Heart left ventricle (tissue), 16 donors: ENCODE measurements around the gene SCAF8. TPM values are rescaled to one million over a fixed set of nuclear protein-coding genes. Genes with fewer than 3 reads are reported as not detected.

Source experiments
- ATAC-seq, 4 donors: fragments of 200-7000 bp; cut with Tn5 transposase; one replicate each; pipeline ENCODE4 v1.9.1; 2020 to 2022; ENCODE audit warnings: moderate library complexity in 4 of 4, mild to moderate bottlenecking in 3 of 4, moderate number of reproducible peaks in 1 of 4
- DNase-seq, 5 donors: peaks; one replicate each; pipeline ENCODE4 v3.0.0-alpha.2; 2020
- H3K27ac ChIP-seq, 12 donors: fragments of 200-600 bp; sonication (generic) in 4 of 12; one replicate each; pipeline versions ENCODE4 v1.5.0 to v1.8.0; 2016 to 2022; ENCODE audit warnings: mild to moderate bottlenecking in 2 of 12
- H3K27me3 ChIP-seq, 9 donors: fragments of 200-600 bp; sonication (generic) in 2 of 9; one replicate each; pipeline versions ENCODE4 v1.5.1 to v1.8.0; 2016 to 2022; ENCODE audit warnings: mild to moderate bottlenecking in 3 of 9
- H3K36me3 ChIP-seq, 9 donors: fragments of 200-600 bp; sonication (generic) in 2 of 9; one replicate each; pipeline versions ENCODE4 v1.5.0 to v1.8.0; 2018 to 2022; ENCODE audit warnings: mild to moderate bottlenecking in 2 of 9
- H3K4me1 ChIP-seq, 12 donors: fragments of 200-600 bp; sonication (generic) in 4 of 12; one replicate each; pipeline versions ENCODE4 v1.5.0 to v1.8.0; 2016 to 2022; ENCODE audit warnings: mild to moderate bottlenecking in 3 of 12
- H3K4me3 ChIP-seq, 12 donors: fragments of 200-600 bp; sonication (generic) in 4 of 12; one replicate each; pipeline versions ENCODE4 v1.5.0 to v1.8.0; 2017 to 2022; ENCODE audit warnings: mild to moderate bottlenecking in 9 of 12, moderate library complexity in 4 of 12
- H3K9me3 ChIP-seq, 12 donors: fragments of 200-600 bp; sonication (generic) in 4 of 12; one replicate each; pipeline versions ENCODE4 v1.5.0 to v1.8.0; 2016 to 2022; ENCODE audit warnings: mild to moderate bottlenecking in 1 of 12
- POLR2A ChIP-seq, 2 donors: fragments of 450-650 bp; IDR thresholded peaks; one replicate each; pipeline ENCODE4 v1.6.1; 2017; ENCODE audit warnings: antibody characterized with exemption in 2 of 2, mild to moderate bottlenecking in 2 of 2, moderate library complexity in 2 of 2
- WGBS, 4 donors: extraction: QIAGEN DNeasy Blood & Tissue Kit in 2 of 4; methylation state at CpG; one replicate each; pipeline versions ENCODE4 v1.1.5 to v1.1.7; 2013 to 2018; 5-methylcytosine and 5-hydroxymethylcytosine counted together
- intact Hi-C, 10 donors: fragments of 100-400 bp; cut with DNase I; formaldehyde crosslinking; loops; one replicate each; pipeline versions ENCODE4 v1.11.1 to v1.14.2; 2022
- polyA plus RNA-seq, 2 donors: library from polyadenylated mRNA; stranded (reverse); fragments of 200-250 nt; gene quantifications; one replicate each; pipeline ENCODE4 v1.2.3, GENCODE V29; 2013
- total RNA-seq, 9 donors: library from RNA; depleted of rRNA in 2 of 9; stranded (reverse); fragments of >200 nt in 2 of 9; fragmentation: NEBNext Ultra II Directional in 3 of 9; extraction: Animal tissue kit (Norgen Biotek cat#: 25700) in 3 of 9; gene quantifications; one replicate each; pipeline versions ENCODE4 v1.1.0 to v1.2.4, GENCODE V29; 2016 to 2023
- TF ChIP-seq, protein P1 (sequence below), 12 donors: fragments of 200-600 bp; sonication (generic) in 4 of 12; IDR thresholded peaks; one replicate each; pipeline versions ENCODE4 v1.5.0 to v1.8.0; 2018 to 2022; ENCODE audit warnings: antibody characterized with exemption in 12 of 12, mild to moderate bottlenecking in 5 of 12
- donor health status: ischemic (EF 13 %, LVEDD 7.1; RV severe dilation, severe dysfunction).
- donor health status: healthy with polysubstance abuse.
- donor health status: DM: no; HTN: yes; CAD: no.
- donor health status: DM: no; HTN: no; CAD: no.
- donor health status: ischemic (EF 25% LVEDD 6.9; RV normal size, moderate dysfunction).
- donor health status: ischemic (EF 25% LVEDD 5.7; RV mildly dilated, moderate dysfunction).
- donor health status: healthy.
- donor health status: DM: yes; HTN: yes; CAD: no.
- donor health status: ischemic (EF 35%, LVEDD 5.7; RV mildly dilated, moderate dysfunction).
- donor health status: nonischemic (EF 11% LVEDD 7.7; RV severe dilation, severe dysfunction).
- donor health status: DM: yes; HTN: yes; CAD: no.
- donor health status: PGD.
- donor health status: ischemic (EF 29% LVEDD 5.4; RV normal size, mild dysfunction).
- donor health status: nonischemic (EF 23%, LVEDD 6.1; RV moderate dilation, normal function).

Gene SCAF8
- total and polyA plus RNA-seq, 11 donors = 10.5 to 83.5 (median 63.5) TPM

DNA sequence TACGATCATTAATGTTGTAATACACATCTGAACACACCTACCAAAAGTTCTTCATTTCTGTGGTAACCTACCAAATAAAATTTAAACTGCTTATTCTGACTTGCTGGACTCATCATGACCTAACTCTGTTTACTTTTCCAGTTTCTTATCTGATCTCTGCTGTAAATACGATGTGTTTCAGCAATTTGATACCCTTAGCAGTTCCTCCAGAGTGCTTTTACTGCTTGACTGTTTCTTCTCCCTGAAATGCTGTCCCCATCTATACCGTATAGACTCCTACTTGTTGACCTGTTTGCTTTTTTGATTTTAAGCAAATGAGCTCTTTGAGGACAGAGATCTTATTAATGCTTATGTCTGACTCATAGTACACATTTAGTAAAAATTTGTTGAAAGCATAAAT is 119.5 kb downstream of the SCAF8 start:
- Histone ChIP-seq H3K27ac (no peak overlapping the region), H3K4me1 (peaks cover 0 to 18% (median 3%) of the 10 kb centered on the region in 12 donors), H3K4me3 (no peak overlapping the region), H3K27me3 (no peaks in the 10 kb centered on the region), H3K36me3 (no peaks in the 10 kb centered on the region), H3K9me3 (peaks cover 0 to 8% (median 0%) of the 10 kb centered on the region in 12 donors)
- TF ChIP-seq, protein P1, sequence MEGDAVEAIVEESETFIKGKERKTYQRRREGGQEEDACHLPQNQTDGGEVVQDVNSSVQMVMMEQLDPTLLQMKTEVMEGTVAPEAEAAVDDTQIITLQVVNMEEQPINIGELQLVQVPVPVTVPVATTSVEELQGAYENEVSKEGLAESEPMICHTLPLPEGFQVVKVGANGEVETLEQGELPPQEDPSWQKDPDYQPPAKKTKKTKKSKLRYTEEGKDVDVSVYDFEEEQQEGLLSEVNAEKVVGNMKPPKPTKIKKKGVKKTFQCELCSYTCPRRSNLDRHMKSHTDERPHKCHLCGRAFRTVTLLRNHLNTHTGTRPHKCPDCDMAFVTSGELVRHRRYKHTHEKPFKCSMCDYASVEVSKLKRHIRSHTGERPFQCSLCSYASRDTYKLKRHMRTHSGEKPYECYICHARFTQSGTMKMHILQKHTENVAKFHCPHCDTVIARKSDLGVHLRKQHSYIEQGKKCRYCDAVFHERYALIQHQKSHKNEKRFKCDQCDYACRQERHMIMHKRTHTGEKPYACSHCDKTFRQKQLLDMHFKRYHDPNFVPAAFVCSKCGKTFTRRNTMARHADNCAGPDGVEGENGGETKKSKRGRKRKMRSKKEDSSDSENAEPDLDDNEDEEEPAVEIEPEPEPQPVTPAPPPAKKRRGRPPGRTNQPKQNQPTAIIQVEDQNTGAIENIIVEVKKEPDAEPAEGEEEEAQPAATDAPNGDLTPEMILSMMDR (IDR thresholded peaks at IDR 0.05) = no peak
- no peak for TF ChIP-seq POLR2A (IDR thresholded peaks at IDR 0.05)
- ATAC-seq = no peak
- 73 to 82% (median 77%) methylated on average over 3 of the region's 3 CpGs for WGBS, 4 donors
- intact Hi-C loops = no loop called here
- DNase-seq = no peak

DNA sequence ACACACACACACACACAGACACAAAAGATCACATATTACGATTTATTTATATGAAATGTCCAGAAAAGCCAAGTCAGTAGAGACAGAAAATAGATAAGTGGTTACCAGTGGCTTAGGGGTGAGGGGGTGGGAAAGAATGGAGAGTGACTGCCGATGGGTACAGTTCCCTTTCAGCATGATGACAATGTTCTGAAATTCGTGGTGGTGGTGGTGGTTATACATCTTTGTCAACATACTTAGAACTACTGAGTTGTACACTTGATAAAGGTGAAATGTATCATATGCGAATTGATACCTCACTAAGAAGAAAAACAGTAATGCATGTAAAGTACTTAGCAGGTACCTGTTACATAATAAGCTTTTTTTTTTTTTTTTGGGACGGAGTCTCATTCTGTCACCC is 124.3 kb downstream of the SCAF8 start:
- peaks cover 0 to 10% (median 0%) of the 10 kb centered on the region in 9 donors for H3K36me3 ChIP-seq
- no peaks in the 10 kb centered on the region for H3K27me3 ChIP-seq
- TF ChIP-seq, protein P1 (IDR thresholded peaks at IDR 0.05) = no peak
- no peak for TF ChIP-seq POLR2A (IDR thresholded peaks at IDR 0.05)
- no peak for DNase-seq
- no peak for ATAC-seq
- peaks cover 0 to 6% (median 0%) of the 10 kb centered on the region in 12 donors for H3K4me1 ChIP-seq
- H3K9me3 ChIP-seq = no peaks in the 10 kb centered on the region
- H3K27ac ChIP-seq = no peak overlapping the region
- no peak overlapping the region for H3K4me3 ChIP-seq
- WGBS, 4 donors = 94 to 98% (median 95%) methylated on average over 5 of the region's 5 CpGs
- intact Hi-C loops = no loop called here

DNA sequence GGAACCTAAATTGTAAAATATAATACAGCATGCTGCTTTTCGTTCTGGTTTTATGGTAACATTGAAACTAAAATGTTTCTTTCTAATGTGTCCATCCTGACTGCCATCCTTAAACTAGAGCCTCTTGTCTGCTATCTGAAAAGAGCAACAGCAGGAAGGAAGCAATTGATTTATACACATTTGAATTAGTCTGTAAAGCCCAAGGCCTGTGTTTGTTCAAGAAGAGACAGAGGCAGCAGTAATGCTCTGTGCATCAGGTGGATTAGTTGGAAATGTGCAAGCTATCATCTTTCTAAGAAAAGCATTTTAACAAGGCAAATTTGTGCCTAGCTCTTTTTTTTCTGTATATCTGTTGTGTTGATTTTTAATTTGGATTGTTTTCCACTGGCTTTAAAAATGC is 128.6 kb downstream of the SCAF8 start:
- TF ChIP-seq, protein P1 (IDR thresholded peaks at IDR 0.05) = no peak
- no peak for TF ChIP-seq POLR2A (IDR thresholded peaks at IDR 0.05)
- ATAC-seq (no peak), DNase-seq (no peak)
- Histone ChIP-seq H3K27me3 (no peaks in the 10 kb centered on the region), H3K4me3 (no peak overlapping the region), H3K27ac (no peak overlapping the region), H3K4me1 (peaks cover 0 to 10% (median 0%) of the 10 kb centered on the region in 12 donors), H3K9me3 (no peaks in the 10 kb centered on the region), H3K36me3 (peaks cover 0 to 10% (median 0%) of the 10 kb centered on the region in 9 donors)
- 67 to 86% (median 80%) methylated on average over 1 of the region's 1 CpG for WGBS, 4 donors
- intact Hi-C loops = no loop called here

DNA sequence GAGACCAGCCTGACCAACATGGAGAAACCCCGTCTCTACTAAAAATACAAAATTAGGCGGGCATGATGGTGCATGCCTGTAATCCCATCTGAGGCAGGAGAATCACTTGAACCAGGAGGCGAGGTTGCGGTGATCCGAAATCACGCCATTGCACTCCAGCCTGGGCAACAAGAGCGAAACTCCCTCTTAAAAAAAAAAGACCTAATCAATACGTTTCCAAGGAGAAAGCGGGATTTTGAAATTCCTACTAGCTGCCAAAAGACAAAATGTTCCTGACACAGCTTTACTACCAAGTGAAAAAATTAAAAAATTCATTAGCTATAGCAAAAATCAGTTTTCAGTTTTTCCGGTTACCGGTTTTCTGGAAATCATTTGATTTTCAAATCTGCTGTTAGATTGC is 129.3 kb downstream of the SCAF8 start:
- DNase-seq (no peak), ATAC-seq (no peak)
- peaks cover 0 to 10% (median 0%) of the 10 kb centered on the region in 9 donors for H3K36me3 ChIP-seq
- no peak overlapping the region for H3K27ac ChIP-seq
- H3K4me3 ChIP-seq = no peak overlapping the region
- peaks cover 0 to 10% (median 0%) of the 10 kb centered on the region in 12 donors for H3K4me1 ChIP-seq
- intact Hi-C loops = no loop called here
- H3K27me3 ChIP-seq = no peaks in the 10 kb centered on the region
- no peak for TF ChIP-seq POLR2A (IDR thresholded peaks at IDR 0.05)
- TF ChIP-seq, protein P1 (IDR thresholded peaks at IDR 0.05) = no peak
- 93 to 96% (median 95%) methylated on average over 11 of the region's 11 CpGs for WGBS, 4 donors
- no peaks in the 10 kb centered on the region for H3K9me3 ChIP-seq
